ENCODE measurements around the gene TEX30. TPM values are rescaled to one million over a fixed set of nuclear protein-coding genes. Genes with fewer than 3 reads are reported as not detected.

TEX30 gene
- total and polyA plus RNA-seq, 2 of the 4 experiments (the other 2 are of a cell fraction), result 8.1 to 10.4 TPM

DNA sequence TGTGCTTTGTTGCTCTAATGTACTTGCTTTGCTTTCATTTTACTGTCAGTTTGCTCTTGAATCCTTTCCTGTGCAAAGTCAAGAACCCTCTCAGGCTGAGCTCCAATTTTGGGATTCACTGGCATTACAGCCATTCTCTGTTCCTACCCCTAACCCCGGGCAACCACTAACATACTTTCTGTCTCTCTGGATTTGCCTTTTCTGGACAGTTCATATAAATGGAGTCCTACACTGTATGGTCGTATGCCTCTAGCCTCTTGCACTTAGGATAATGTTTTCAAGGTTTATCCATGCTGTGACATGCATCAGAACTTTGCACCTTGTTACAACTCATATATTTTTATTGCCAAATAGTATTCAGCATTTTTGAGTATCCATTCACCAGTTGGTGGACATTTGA, 2.7 kb upstream of the TEX30 start:
- Histone ChIP-seq H3K9me3 (ENCODE audit: control insufficient read depth, insufficient read depth, low read length) (no peaks in the 10 kb centered on the region), H2AK9ac (replicated peaks; ENCODE audit: low read depth, low read length, poor library complexity) (no peak overlapping the region), H3K23ac (ENCODE audit: low read depth, low read length) (no peak overlapping the region), H3K36me3 (ENCODE audit: control insufficient read depth, insufficient read depth, low read length) (no peaks in the 10 kb centered on the region), H3K18ac (ENCODE audit: low read depth, low read length) (no peak overlapping the region), H4K5ac (ENCODE audit: low read depth, low read length) (no peak overlapping the region), H3K27me3 (ENCODE audit: control insufficient read depth, insufficient read depth, low read length) (no peaks in the 10 kb centered on the region), H3K56ac (ENCODE audit: extremely low read depth, insufficient read depth, low read length) (no peak overlapping the region), H2AFZ (replicated peaks; ENCODE audit: low read length, poor library complexity) (no peak overlapping the region), H2BK20ac (ENCODE audit: low read depth, low read length) (no peak overlapping the region), H2BK5ac (ENCODE audit: low read depth, low read length, poor library complexity, severe bottlenecking) (no peak overlapping the region), H4K20me1 (ENCODE audit: insufficient read depth, low read length) (no peaks in the 10 kb centered on the region; the same call in 1 of the 2 replicates), H3K27ac (ENCODE audit: insufficient read depth, low read length) (no peak overlapping the region), H4K91ac (ENCODE audit: insufficient read depth, low read depth, low read length) (no peak overlapping the region), H3K14ac (replicated peaks; ENCODE audit: low read depth, low read length) (no peak overlapping the region), H2AK5ac (ENCODE audit: low read depth, low read length) (no peak overlapping the region), H3K4ac (ENCODE audit: low read depth, low read length) (no peak overlapping the region), H3K4me1 (ENCODE audit: control insufficient read depth, insufficient read depth, low read length) (peaks cover 2% of the 10 kb centered on the region; the same call in 1 of the 2 replicates), H3K79me1 (ENCODE audit: low read depth in 1 of 2, low read length in 2 of 2) (peaks cover 9 to 18% of the 10 kb centered on the region in 2 experiments), H3K9ac (ENCODE audit: low read depth, low read length) (no peak overlapping the region), H4K8ac (ENCODE audit: low read depth in 2 of 2, low read length in 2 of 2) (no peak overlapping the region), H2BK120ac (ENCODE audit: low read depth, low read length) (no peak overlapping the region), H3K4me3 (ENCODE audit: insufficient read depth, low read depth, low read length) (no peak overlapping the region), H2BK15ac (ENCODE audit: low read depth, low read length) (no peak overlapping the region), H3K4me2 (ENCODE audit: low read depth, low read length) (no peak overlapping the region), H3K9me1 (ENCODE audit: insufficient read depth, low read length) (peaks cover 4% of the 10 kb centered on the region; the same call in 1 of the 2 replicates)
- WGBS, 2 experiments (ENCODE audit: extremely low coverage in 2 of 2, insufficient read length in 1 of 2), result 100% methylated on average over 1 of the region's 2 CpGs; no CpG with 5 or more reads in 1 of the 2 experiments
- intact Hi-C loops (cut with micrococcal nuclease), result no loop called here
- CTCF ChIA-PET, result no interaction called here
- no TSS peak for BruUV-seq (replicated peaks)
- ATAC-seq (ENCODE audit: low read depth) (no peak), DNase-seq (no peak)
- dilution Hi-C loops (cut with HindIII; ENCODE audit: low sequenced_read_pairs, unreplicated experiment), result no loop called here
- TF ChIP-seq MAFK (IDR thresholded peaks at IDR 0.05; ENCODE audit: low read depth, low read length) (no peak), RFX5 (IDR thresholded peaks at IDR 0.05; ENCODE audit: low read depth, low read length) (no peak), RCOR1 (IDR thresholded peaks at IDR 0.05; ENCODE audit: insufficient replicate concordance, low read length) (no peak), RAD21 (IDR thresholded peaks at IDR 0.05; ENCODE audit: low read length) (no peak), FOS (IDR thresholded peaks at IDR 0.05; ENCODE audit: low read depth, low read length) (no peak), CTCF (conservative IDR thresholded peaks at IDR 0.05; ENCODE audit: low read depth, low read length) (no peak), BHLHE40 (IDR thresholded peaks at IDR 0.05; ENCODE audit: low read depth, low read length) (no peak)
- TF ChIP-seq, protein P1, sequence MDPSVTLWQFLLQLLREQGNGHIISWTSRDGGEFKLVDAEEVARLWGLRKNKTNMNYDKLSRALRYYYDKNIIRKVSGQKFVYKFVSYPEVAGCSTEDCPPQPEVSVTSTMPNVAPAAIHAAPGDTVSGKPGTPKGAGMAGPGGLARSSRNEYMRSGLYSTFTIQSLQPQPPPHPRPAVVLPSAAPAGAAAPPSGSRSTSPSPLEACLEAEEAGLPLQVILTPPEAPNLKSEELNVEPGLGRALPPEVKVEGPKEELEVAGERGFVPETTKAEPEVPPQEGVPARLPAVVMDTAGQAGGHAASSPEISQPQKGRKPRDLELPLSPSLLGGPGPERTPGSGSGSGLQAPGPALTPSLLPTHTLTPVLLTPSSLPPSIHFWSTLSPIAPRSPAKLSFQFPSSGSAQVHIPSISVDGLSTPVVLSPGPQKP (IDR thresholded peaks at IDR 0.05; ENCODE audit: borderline replicate concordance, low read depth, low read length), result no peak
- POLR2A ChIA-PET (ENCODE audit: unreplicated experiment), result interaction anchor here (0.6 kb wide), 1 partner anchor 127 kb away, joined by 5 read pairs; no protein-coding TSS in a partner anchor
- in situ Hi-C loops (cut with MboI; ENCODE audit: low sequenced_read_pairs), result no loop called here
